ENCODE results near the gene GALNTL6. TPM values are rescaled to one million over a fixed set of nuclear protein-coding genes. Genes with fewer than 3 reads are reported as not detected.

GALNTL6 gene
- polyA plus RNA-seq, 1 donor (not counting 4 experiments of a cell fraction or from before 2014, with no cell fraction given) = not detected

GRCh38 chr4:172584816-172585215 lies 771.6 kb downstream of the GALNTL6 start:
- no peak overlapping the region for H3K4me2 ChIP-seq (ENCODE audit: control insufficient read depth, extremely low read depth, insufficient read depth, low read depth, low read length)
- no peak for FAIRE-seq

GRCh38 chr4:172596206-172596605 lies 783.0 kb downstream of the GALNTL6 start:
- Histone ChIP-seq H3K4me2 (ENCODE audit: control insufficient read depth, extremely low read depth, insufficient read depth, low read depth, low read length) (no peak overlapping the region), H3K27ac (ENCODE audit: control insufficient read depth, insufficient read depth, low read length) (no peak overlapping the region), H3K36me3 (ENCODE audit: control insufficient read depth in 2 of 2, extremely low read depth in 1 of 2, insufficient read depth in 2 of 2, low read length in 2 of 2) (no peaks in the 10 kb centered on the region), H3K27me3 (ENCODE audit: control insufficient read depth, extremely low read depth, insufficient read depth, low read length) (no peaks in the 10 kb centered on the region), H3K9me3 (ENCODE audit: control insufficient read depth, low read depth, low read length) (no peaks in the 10 kb centered on the region), H3K4me3 (ENCODE audit: control insufficient read depth in 2 of 3, extremely low read depth in 1 of 3, insufficient read depth in 2 of 3, low read depth in 1 of 3, low read length in 3 of 3) (no peak overlapping the region), H3K79me2 (ENCODE audit: control insufficient read depth, insufficient read depth, low read length) (no peaks in the 10 kb centered on the region), H2AFZ (ENCODE audit: control insufficient read depth, low read length) (no peak overlapping the region), H3K9ac (ENCODE audit: control insufficient read depth, extremely low read depth, insufficient read depth, low read length) (no peak overlapping the region), H3K4me1 (ENCODE audit: control insufficient read depth, extremely low read depth, insufficient read depth, low read length) (no peaks in the 10 kb centered on the region), H3K9me1 (ENCODE audit: control insufficient read depth, extremely low read depth, insufficient read depth, low read length) (no peaks in the 10 kb centered on the region), H4K20me1 (ENCODE audit: control insufficient read depth, extremely low read depth, insufficient read depth, low read length) (no peaks in the 10 kb centered on the region)
- DNase-seq (ENCODE audit: low read depth, low spot score) = no peak
- FAIRE-seq = no peak
- dilution Hi-C loops (cut with MboI; ENCODE audit: extremely low pct_ligation_motif_present, low sequenced_read_pairs) = no loop called here
- TF ChIP-seq CTCF (optimal IDR thresholded peaks at IDR 0.05 in 1 of 3, IDR thresholded peaks at IDR 0.05 in 1 of 3, conservative IDR thresholded peaks at IDR 0.05 in 1 of 3; ENCODE audit: extremely low read depth in 1 of 3, insufficient read depth in 2 of 3, low read length in 3 of 3) = no peak

More at GRCh38 chr4:172584816-172585215, 771.6 kb downstream of the GALNTL6 start:
- no peaks in the 10 kb centered on the region for H3K9me1 ChIP-seq (ENCODE audit: control insufficient read depth, extremely low read depth, insufficient read depth, low read length)
- no peak for DNase-seq (ENCODE audit: low read depth, low spot score)
- H3K27me3 ChIP-seq (ENCODE audit: control insufficient read depth, extremely low read depth, insufficient read depth, low read length) = no peaks in the 10 kb centered on the region
- no peak overlapping the region for H3K27ac ChIP-seq (ENCODE audit: control insufficient read depth, insufficient read depth, low read length)
- dilution Hi-C loops (cut with MboI; ENCODE audit: extremely low pct_ligation_motif_present, low sequenced_read_pairs) = no loop called here
- TF ChIP-seq EZH2 (IDR thresholded peaks at IDR 0.05; ENCODE audit: low read length) (no peak), CTCF (optimal IDR thresholded peaks at IDR 0.05 in 1 of 3, IDR thresholded peaks at IDR 0.05 in 1 of 3, conservative IDR thresholded peaks at IDR 0.05 in 1 of 3; ENCODE audit: extremely low read depth in 1 of 3, insufficient read depth in 2 of 3, low read length in 3 of 3) (no peak)
- no peak overlapping the region for H2AFZ ChIP-seq (ENCODE audit: control insufficient read depth, low read length)
- H3K79me2 ChIP-seq (ENCODE audit: control insufficient read depth, insufficient read depth, low read length) = no peaks in the 10 kb centered on the region
- no peaks in the 10 kb centered on the region for H3K36me3 ChIP-seq (ENCODE audit: control insufficient read depth in 2 of 2, extremely low read depth in 1 of 2, insufficient read depth in 2 of 2, low read length in 2 of 2)
- no peaks in the 10 kb centered on the region for H4K20me1 ChIP-seq (ENCODE audit: control insufficient read depth, extremely low read depth, insufficient read depth, low read length)
- H3K9ac ChIP-seq (ENCODE audit: control insufficient read depth, extremely low read depth, insufficient read depth, low read length) = no peak overlapping the region
- H3K4me1 ChIP-seq (ENCODE audit: control insufficient read depth, extremely low read depth, insufficient read depth, low read length) = no peaks in the 10 kb centered on the region
- no peaks in the 10 kb centered on the region for H3K9me3 ChIP-seq (ENCODE audit: control insufficient read depth, low read depth, low read length)
- no peak overlapping the region for H3K4me3 ChIP-seq (ENCODE audit: control insufficient read depth in 2 of 3, extremely low read depth in 1 of 3, insufficient read depth in 2 of 3, low read depth in 1 of 3, low read length in 3 of 3)

All from keratinocyte (primary cell).